A172 (cell line): Measurements from ENCODE around the gene NDUFS8. TPM values are rescaled to one million over a fixed set of nuclear protein-coding genes. Genes with fewer than 3 reads are reported as not detected.

Experiments used
- DNase-seq: peaks from one replicate; pipeline ENCODE4 v3.0.0-alpha.2; 2015; ENCODE audit warnings: low spot score
- total RNA-seq: library from RNA; depleted of rRNA; stranded (reverse); fragments of >200 nt; shearing (Covaris generic); gene quantifications from 2 replicates; pipeline ENCODE4 v1.2.3, GENCODE V29; 2014

Gene NDUFS8
- total RNA-seq, 1 experiment from 2014 or later: 310 TPM

DNA sequence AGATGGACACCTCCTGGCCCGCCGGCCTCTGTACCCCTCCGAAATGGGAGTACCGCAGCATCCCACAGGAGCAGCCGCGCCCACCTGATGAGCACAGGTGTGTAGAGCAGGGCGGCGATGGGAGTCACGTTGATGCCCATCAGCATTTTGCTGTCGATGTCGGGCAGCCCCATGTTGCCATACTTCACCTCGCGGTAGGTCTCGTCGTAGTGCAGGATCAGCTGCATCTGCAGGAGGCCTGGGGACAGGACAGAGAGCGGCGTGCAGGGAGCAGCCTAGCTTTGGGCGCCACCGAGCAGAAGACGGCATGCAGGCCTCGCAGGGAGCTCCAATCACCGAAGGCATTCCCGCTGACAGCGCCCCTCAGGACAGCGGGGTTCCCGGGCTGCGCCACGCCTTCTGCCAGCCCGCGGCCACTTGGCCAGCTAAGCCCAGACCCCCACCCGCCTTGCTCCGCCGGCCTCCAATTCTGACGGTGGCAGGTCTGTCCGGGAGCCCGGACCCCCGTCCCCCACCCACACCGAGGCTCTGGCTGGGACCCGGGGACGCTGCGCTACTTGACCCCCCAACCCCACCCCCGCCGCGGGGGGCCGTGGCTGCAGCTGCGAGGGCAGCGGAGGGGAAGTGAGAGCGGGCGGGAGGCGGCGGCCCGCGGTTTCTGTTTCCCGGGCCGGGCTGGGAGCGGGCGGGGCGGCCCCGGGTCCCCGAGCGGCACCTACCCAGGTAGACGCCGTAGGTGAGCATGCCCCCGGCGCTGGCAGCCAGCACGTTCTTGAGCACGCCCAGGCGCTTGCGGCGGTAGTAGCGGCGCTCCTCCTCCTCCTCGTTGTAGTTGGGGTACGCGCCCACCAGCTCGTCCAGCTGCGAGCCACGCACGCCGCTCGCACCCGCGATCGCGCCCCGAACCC, 27.3 kb upstream of the NDUFS8 start:
- DNase-seq: no peak

DNA sequence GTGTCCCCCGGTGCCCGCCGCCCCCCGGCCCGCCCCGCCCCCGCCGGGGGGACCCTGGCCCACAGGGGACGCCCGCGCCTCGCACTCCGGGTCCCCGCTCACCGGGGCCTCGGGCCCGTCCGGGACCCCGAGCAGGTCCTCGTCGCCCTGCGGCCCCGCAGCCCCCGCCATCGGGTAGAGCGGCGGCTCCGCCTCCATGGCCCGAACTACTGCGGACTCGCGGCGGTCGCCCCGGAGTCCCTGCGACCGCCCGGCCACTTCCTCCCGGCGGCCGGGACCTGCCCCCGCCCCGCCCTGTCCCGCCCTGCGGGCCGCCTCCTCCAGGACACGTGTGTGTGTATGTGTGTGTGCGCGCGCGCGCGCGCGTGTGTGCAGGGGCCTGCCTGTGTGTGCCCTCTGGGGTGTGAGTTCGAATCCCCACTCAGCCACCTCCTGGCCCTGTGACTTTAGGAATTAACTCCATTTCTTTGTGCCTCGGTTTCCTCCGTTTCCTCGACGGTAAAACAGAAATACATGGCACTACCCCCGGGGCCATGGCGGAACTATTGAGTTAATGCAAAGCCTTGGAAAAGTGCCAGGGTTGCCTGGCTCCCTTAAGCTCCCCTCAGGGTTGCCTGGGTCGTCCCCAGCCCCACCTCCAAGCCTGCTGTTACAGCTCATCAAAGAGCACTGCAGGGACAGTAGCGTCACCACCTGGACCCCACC, 26.5 kb upstream of the NDUFS8 start, which contains the start of gene UNC93B1:
Gene UNC93B1, minus strand, starts transcription at position 252 of the 705 bp plus-strand sequence. Its CDS starts 54 bp downstream, at position 198.
- peak; percentile 53 for DNase-seq

GRCh38 chr11:68004551-68005335, 25.7 kb upstream of the NDUFS8 start:
- no peak for DNase-seq

GRCh38 chr11:68006606-68007166, 23.8 kb upstream of the NDUFS8 start:
- DNase-seq: no peak

- DNase-seq: no peak
These were observed 22.7 kb upstream of the NDUFS8 start for GRCh38 chr11:68007498-68008380.

DNA sequence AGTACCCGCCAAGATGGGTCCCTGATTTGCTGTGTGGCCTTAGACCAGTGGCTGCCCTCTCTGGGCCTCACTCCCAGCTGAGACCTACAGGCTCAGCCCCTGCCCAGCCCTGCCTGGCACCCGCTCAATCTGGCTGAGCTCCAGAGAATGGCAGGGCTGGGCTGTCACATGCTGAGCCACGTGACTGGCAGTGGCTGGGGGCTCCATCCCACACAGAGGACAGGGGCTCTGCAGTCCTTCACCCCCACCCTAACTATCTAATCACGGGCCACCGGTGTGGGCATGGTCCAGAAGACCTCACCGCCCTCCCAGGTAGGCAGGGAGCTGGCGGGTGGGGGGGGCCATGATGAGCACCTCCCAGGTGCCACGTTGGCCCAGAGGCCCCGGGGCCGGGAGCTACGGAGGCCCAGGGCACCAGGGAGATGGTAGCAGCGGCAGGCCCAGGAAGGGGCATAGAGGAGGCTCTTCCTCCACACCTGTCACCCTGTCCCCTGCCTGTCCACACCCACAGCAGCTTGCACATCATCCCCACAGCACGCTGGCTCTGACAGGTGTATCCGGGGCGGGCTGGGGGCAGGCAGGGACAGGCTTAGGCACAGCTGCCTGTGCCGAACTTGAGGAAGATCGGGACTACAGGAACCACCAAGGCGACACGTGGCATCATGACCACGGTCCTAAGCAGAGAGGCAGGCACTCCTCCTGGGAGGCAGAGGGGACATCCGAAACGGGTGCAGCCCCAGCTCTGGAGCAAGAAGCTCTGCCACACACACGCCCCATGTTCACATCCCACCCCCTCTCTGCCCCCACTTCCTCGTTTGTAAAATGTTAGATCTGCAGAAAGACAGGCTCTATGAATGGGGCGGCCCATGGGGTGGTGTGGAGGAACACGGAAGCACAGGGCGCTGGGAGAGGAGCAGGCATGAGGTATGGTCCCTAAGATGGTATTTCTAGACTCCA, 21.8 kb upstream of the NDUFS8 start:
- no peak for DNase-seq

DNA sequence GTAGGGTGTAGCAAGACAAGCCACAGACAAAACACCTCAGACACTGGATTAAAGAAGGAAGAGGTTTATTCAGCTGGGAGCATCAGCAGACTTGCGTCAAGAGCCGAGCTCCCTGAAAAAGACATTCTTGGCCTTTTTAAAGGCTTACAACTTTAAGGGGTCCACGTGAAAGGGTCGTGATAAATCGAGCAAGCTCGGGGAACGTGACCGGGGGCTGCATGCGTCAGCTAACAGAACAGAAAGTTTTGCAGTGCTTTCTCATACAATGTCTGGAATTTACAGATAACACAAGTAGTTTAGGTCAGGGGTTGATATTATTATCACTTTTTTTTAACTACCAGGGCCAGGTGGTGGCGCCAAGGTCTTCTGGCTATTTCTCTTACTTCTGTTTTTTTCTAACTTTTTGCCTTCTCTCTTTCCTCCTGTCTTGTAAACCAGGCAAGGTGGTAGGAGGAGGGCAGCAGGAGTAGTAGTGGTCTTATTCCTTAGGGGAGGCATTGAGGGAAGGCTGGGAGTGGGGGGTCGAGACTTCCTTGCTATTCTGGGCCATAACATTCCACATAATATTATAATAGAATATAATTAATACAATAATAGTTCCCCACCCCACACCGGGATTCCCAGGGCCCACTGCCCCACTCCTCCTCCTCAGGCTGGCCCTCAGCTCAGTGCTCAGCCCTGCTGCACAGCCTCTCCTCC, 20.9 kb upstream of the NDUFS8 start:
- peak; percentile 78 for DNase-seq

DNA sequence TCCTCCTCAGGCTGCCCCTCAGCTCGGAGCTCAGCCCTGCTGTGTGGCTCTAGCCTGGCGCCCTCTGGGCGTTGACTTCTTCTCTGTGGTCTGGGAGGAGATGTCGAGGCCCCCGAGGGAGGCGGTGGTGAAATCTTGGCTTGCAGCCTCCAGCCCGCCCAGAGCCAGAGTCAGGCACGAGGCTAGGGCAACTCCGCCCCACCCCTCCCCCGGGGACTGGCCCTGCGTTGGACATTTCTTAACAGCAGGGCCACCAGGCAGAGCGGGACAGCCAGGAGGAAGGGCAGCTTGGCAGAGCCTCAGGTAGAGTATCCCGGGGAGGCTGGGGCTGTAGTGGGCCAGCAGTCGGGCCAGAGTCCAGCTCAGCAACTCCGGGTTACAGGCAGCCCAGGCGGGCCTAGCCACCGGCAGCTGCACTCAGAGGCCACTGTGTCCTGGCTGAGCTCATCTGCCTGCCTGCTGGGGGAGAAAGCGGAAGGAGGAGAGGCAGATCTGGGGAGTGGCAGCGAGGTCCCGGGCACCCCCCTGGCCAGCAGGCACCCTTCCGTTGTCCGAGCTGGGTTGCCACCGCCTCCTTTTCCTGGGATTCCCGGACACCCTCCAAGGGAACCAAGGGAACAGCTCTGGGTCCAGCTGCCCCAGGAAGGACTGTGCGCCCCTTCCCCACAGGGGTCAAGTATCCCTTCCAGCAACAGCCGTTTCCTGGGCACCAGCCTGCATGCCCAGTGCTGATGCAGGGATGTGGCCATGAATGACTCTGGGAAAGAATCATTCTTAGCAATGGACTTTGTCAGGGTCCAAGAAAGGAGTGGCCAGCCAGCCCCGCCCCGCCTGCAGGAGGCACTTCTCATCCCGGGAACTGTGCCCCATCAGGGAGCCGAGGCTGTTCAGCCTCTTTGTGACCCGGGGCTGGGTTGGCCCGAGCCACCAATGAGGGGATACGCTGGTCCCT, 20.1 kb upstream of the NDUFS8 start, which contains the start of gene ALDH3B1:
Gene ALDH3B1, plus strand, starts transcription at position 238 of the 952 bp plus-strand sequence. CDS start 4,971 bp downstream, outside the sequence.
- DNase-seq: peak; percentile 89

GRCh38 chr11:68011051-68011943, 19.2 kb upstream of the NDUFS8 start:
- no peak for DNase-seq

DNA sequence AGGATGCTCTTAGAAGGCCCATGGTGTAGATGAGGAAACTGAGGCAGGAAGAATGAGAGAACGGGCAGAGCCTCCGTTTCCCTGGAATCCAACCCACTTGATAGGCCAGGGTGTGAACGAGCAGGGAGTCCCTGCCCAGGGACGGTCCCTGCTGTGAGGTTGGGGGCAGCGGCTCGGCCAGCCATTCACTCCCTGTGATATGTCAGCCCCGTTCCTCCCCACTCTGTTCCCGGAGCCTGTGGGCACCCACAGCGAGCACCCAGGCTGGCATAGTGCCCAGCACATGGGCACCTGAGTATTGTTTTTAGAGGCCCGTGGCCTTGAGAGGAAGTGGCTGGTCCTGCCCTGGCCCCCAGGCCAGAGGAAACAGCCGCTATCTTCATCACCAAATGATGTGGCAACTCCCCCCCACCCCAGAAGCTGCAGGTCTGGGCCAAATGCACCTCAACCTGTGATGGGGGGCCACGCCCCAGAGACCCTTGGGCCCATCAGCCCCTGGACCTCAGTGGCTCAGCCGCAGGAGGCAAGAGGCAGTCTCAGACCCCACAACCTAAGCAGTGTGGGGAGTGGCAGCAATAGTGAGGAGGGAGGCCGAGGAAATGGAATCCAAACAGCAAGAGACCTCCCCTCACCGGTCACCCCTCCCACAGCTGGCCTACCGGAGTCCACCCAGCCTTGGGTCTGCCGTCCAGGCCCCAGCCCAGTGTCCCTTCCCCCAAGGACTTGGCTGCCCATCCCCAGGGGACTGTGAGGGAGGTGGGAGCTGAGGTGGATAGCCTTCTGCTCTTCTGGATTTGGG, 18.2 kb upstream of the NDUFS8 start:
- DNase-seq: peak; percentile 55

GRCh38 chr11:68012843-68013610, 17.5 kb upstream of the NDUFS8 start:
- DNase-seq: peak; percentile 97

DNA sequence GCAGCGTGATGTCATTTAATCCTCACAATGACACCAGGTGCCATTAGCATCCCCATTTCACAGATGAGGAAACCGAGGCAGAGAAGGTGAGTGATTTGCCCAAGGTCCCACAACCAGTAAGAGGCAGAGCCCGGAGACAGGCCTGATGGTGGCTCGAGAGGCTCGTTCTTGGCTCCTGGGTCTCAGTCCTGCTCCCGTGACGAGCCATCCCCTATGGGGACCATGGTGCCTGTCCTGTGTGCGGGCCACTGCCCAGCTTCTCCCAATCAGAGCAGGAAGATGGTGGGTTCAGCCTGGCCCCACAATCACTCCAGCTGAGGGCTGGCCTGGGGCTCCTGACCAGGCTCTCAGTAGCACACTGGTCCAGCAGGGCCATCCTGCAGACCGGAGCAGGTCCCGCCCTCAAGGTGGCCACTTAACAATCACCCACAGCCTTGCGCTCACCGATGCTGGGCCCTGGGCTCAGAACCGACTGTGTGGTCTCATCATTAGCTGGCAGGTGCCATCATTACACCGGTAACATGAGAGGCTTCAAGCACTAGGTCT, 16.8 kb upstream of the NDUFS8 start:
- DNase-seq: no peak

DNA sequence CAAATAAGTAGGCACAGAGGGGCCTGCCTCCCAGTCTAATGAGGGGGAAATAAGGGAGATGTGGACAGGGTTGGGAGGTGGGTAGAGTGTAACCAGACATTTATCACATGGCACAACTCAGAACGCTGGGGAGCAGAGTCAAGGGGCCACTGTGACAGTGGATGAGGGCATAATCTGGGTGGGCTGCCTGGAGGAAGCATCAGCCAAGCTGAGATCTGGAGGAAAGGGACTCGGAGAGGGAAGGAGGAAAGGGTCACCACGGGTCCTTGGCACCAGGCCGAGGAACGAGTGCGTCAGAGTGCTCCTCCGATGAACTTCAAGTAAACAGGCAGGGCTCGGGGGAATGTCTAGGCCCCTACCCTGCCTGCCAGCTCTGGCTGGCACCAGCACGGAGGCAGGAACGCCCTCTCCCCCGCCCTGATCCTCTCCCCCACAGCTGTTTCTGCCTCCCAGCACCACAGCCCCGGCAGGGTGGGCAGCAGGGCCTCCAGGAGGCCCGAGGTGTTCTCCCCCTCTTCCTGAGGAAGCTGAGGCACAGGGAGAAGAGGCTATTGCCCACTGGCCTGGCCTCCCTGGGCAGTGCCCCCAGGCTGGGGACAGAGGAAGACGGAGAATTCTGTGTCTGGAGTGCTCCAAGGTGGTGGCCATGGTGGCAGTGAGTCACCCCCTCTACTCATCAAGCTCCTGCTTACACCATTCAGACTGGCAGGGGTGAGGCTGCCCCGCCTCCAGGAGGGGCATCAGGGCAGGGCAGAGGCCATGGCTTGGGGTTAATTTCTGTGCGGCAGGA, 16.1 kb upstream of the NDUFS8 start:
- peak; percentile 93 for DNase-seq
